Measurements from ENCODE around the gene CCDC57. TPM values are rescaled to one million over a fixed set of nuclear protein-coding genes. Genes with fewer than 3 reads are reported as not detected.

CCDC57 gene
- total RNA-seq, 4 donors from 2014 or later: 27.1 to 79.9 (median 50.9) TPM

- TF ChIP-seq CTCF (IDR thresholded peaks at IDR 0.05) (no peak), POLR2A (IDR thresholded peaks at IDR 0.05) (no peak)
Observed at GRCh38 chr17:82202981-82203380, 9.7 kb downstream of the CCDC57 start.

GRCh38 chr17:82201498-82201910 lies 11.1 kb downstream of the CCDC57 start:
- WGBS, 2 donors: 94 to 98% methylated on average over 19 to 22 of the region's 23 CpGs
- Histone ChIP-seq H3K27ac (no peak overlapping the region), H3K4me3 (replicated peaks in 1 of 3) (no peak overlapping the region), H3K27me3 (no peaks in the 10 kb centered on the region), H3K36me3 (peaks cover 2 to 6% of the 10 kb centered on the region in 2 donors), H3K9me3 (no peaks in the 10 kb centered on the region), H3K4me1 (peaks cover 4 to 11% of the 10 kb centered on the region in 2 donors)
- TF ChIP-seq POLR2A (IDR thresholded peaks at IDR 0.05): no peak
- DNase-seq: peak in 1 of 2 donors; percentile 27
- intact Hi-C loops (cut with DNase I): no loop called here

More at GRCh38 chr17:82202981-82203380, 9.7 kb downstream of the CCDC57 start:
- Histone ChIP-seq H3K36me3 (peaks cover 0 to 2% of the 10 kb centered on the region in 2 donors), H3K4me3 (replicated peaks in 1 of 3) (no peak overlapping the region), H3K9me3 (no peaks in the 10 kb centered on the region), H3K27me3 (no peaks in the 10 kb centered on the region), H3K4me1 (peaks cover 4 to 11% of the 10 kb centered on the region in 2 donors), H3K27ac (no peak overlapping the region)
- DNase-seq: no peak
- intact Hi-C loops (cut with DNase I): no loop called here
- WGBS, 2 donors: 82 to 85% methylated on average over 10 of the region's 10 CpGs

GRCh38 chr17:82200743-82201497 lies 11.7 kb downstream of the CCDC57 start:
- no peak for TF ChIP-seq POLR2A (IDR thresholded peaks at IDR 0.05)
- TF ChIP-seq CTCF (IDR thresholded peaks at IDR 0.05): no peak
- peak in 1 of 2 donors; percentile 21 for DNase-seq
- no peak overlapping the region for H3K4me3 ChIP-seq (replicated peaks in 1 of 3)
- no peaks in the 10 kb centered on the region for H3K27me3 ChIP-seq
- intact Hi-C loops (cut with DNase I): no loop called here
- 85 to 90% methylated on average over 13 of the region's 13 CpGs for WGBS, 2 donors
- peaks cover under 1 to 6% of the 10 kb centered on the region in 2 donors for H3K4me1 ChIP-seq
- H3K27ac ChIP-seq: no peak overlapping the region
- H3K9me3 ChIP-seq: no peaks in the 10 kb centered on the region
- H3K36me3 ChIP-seq: peaks cover 5 to 6% of the 10 kb centered on the region in 2 donors

GRCh38 chr17:82200135-82200534 lies 12.5 kb downstream of the CCDC57 start:
- H3K9me3 ChIP-seq: no peaks in the 10 kb centered on the region
- DNase-seq: no peak
- no peak overlapping the region for H3K4me3 ChIP-seq (replicated peaks in 1 of 3)
- H3K4me1 ChIP-seq: no peaks in the 10 kb centered on the region
- H3K27ac ChIP-seq: no peak overlapping the region
- TF ChIP-seq POLR2A (IDR thresholded peaks at IDR 0.05) (no peak), CTCF (IDR thresholded peaks at IDR 0.05) (no peak)
- no peaks in the 10 kb centered on the region for H3K27me3 ChIP-seq
- 94 to 96% methylated on average over 10 to 17 of the region's 17 CpGs for WGBS, 2 donors
- H3K36me3 ChIP-seq: peaks cover 6 to 7% of the 10 kb centered on the region in 2 donors
- intact Hi-C loops (cut with DNase I): no loop called here

GRCh38 chr17:82199496-82199895 lies 13.1 kb downstream of the CCDC57 start:
- no peaks in the 10 kb centered on the region for H3K4me1 ChIP-seq
- H3K4me3 ChIP-seq (replicated peaks in 1 of 3): no peak overlapping the region
- H3K27me3 ChIP-seq: no peaks in the 10 kb centered on the region
- TF ChIP-seq CTCF (IDR thresholded peaks at IDR 0.05): no peak
- TF ChIP-seq POLR2A (IDR thresholded peaks at IDR 0.05): no peak
- H3K9me3 ChIP-seq: no peaks in the 10 kb centered on the region
- WGBS, 2 donors: 91 to 96% methylated on average over 11 to 12 of the region's 12 CpGs
- H3K36me3 ChIP-seq: peaks cover 13% of the 10 kb centered on the region in 2 donors
- no peak for DNase-seq
- H3K27ac ChIP-seq: no peak overlapping the region
- intact Hi-C loops (cut with DNase I): no loop called here

All from thyroid gland (tissue), 4 donors.